Measurements from ENCODE around the gene ST8SIA6.

DNA sequence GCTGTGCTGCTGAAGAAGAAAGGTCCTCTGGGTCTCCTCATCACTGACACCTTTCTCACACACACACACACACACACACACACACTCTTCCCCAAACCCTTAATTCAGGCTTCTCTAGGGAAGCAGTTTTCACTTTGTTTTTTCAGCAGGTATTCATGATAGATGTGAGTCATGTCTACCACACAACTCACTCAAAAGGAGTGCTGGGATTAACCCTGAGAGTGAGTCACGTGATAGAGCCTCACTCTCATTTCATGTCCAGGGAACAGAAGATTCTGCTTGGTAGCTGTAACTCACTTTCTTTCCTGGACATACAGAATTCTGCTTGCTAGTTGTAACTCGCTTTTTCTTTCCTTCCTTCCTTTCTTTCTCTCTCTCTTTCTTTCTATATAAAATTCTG is 181.0 kb downstream of the ST8SIA6 start:
- TF ChIP-seq IKZF3 (tag by site-specific recombination; IDR thresholded peaks at IDR 0.05) (no peak), ZNF114 (tag by site-specific recombination; IDR thresholded peaks at IDR 0.05) (no peak), ZNF521 (tag by site-specific recombination; IDR thresholded peaks at IDR 0.05) (no peak)
- TF ChIP-seq, protein P1, sequence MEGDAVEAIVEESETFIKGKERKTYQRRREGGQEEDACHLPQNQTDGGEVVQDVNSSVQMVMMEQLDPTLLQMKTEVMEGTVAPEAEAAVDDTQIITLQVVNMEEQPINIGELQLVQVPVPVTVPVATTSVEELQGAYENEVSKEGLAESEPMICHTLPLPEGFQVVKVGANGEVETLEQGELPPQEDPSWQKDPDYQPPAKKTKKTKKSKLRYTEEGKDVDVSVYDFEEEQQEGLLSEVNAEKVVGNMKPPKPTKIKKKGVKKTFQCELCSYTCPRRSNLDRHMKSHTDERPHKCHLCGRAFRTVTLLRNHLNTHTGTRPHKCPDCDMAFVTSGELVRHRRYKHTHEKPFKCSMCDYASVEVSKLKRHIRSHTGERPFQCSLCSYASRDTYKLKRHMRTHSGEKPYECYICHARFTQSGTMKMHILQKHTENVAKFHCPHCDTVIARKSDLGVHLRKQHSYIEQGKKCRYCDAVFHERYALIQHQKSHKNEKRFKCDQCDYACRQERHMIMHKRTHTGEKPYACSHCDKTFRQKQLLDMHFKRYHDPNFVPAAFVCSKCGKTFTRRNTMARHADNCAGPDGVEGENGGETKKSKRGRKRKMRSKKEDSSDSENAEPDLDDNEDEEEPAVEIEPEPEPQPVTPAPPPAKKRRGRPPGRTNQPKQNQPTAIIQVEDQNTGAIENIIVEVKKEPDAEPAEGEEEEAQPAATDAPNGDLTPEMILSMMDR (tag by site-specific recombination; IDR thresholded peaks at IDR 0.05): no peak
- TF ChIP-seq, protein P2, sequence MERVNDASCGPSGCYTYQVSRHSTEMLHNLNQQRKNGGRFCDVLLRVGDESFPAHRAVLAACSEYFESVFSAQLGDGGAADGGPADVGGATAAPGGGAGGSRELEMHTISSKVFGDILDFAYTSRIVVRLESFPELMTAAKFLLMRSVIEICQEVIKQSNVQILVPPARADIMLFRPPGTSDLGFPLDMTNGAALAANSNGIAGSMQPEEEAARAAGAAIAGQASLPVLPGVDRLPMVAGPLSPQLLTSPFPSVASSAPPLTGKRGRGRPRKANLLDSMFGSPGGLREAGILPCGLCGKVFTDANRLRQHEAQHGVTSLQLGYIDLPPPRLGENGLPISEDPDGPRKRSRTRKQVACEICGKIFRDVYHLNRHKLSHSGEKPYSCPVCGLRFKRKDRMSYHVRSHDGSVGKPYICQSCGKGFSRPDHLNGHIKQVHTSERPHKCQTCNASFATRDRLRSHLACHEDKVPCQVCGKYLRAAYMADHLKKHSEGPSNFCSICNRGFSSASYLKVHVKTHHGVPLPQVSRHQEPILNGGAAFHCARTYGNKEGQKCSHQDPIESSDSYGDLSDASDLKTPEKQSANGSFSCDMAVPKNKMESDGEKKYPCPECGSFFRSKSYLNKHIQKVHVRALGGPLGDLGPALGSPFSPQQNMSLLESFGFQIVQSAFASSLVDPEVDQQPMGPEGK (tag by site-specific recombination; IDR thresholded peaks at IDR 0.05): no peak

Measured in HEK293 (cell line).